K562 (cell line): ENCODE measurements around the gene PRKACA. TPM values are rescaled to one million over a fixed set of nuclear protein-coding genes. Genes with fewer than 3 reads are reported as not detected.

Experiments used
- ATAC-seq: fragments of 200-7000 bp; cut with Tn5 transposase; 3 replicates; pipeline ENCODE4 v1.9.1; 2020; ENCODE audit warnings: moderate library complexity
- BruUV-seq: library from RNA; stranded (reverse); fragments of 400-500 nt; replicated peaks from 2 replicates; lab custom pipeline; 2021; lab: Mats Ljungman, UMichigan
- CTCF ChIA-PET: fragments of 300-600 bp; formaldehyde crosslinking; extraction: SDS; loops from one replicate; lab custom pipeline; 2021; ENCODE audit warnings: low intra/inter-chr PET ratio; lab: Yijun Ruan, JAX
- POLR2A ChIA-PET: fragments of 300-600, 350-650 bp; sonication (Branson Sonifier 250); formaldehyde crosslinking; extraction: SDS; loops from one replicate; lab custom pipeline; 2021; ENCODE audit warnings: antibody characterized with exemption, inconsistent platforms; lab: Yijun Ruan, JAX
- DNase-seq, 4 experiments: peaks; one replicate each; pipeline versions ENCODE4 v3.0.0 to v3.0.0-alpha.2; 2011 to 2018; ENCODE audit warnings: low spot score in 3 of 4, mixed read lengths in 3 of 4; ENCODE audit errors: extremely low read depth in 1 of 4
- FAIRE-seq: peaks from 2 replicates; lab custom pipeline; 2011; peaks lifted over from hg19 to GRCh38; lab: Jason Lieb, UNC
- H2AFZ ChIP-seq: 2 replicates; pipeline ENCODE4 v1.6.0; 2011; ENCODE audit warnings: low read depth, low read length, control low read depth, inconsistent platforms
- H3K27ac ChIP-seq: fragments of 200-600 bp; 3 replicates; pipeline ENCODE4 v1.8.0; 2011; ENCODE audit warnings: low read depth, mild to moderate bottlenecking, control low read depth, inconsistent platforms, low read length, moderate library complexity, mixed read lengths; ENCODE audit errors: extremely low read depth
- H3K27me3 ChIP-seq, 2 experiments: fragments of 300-600 bp in 1 of 2; 2 replicates in 1 of 2; 3 replicates in 1 of 2; pipeline versions ENCODE4 v1.6.0 to v1.8.0; 2011; ENCODE audit warnings: inconsistent platforms in 2 of 2, low read length in 2 of 2, mild to moderate bottlenecking in 1 of 2, mixed read lengths in 1 of 2, moderate library complexity in 1 of 2; ENCODE audit not compliant: control insufficient read depth in 2 of 2, insufficient read depth in 2 of 2
- H3K36me3 ChIP-seq: fragments of 300-600 bp; 3 replicates; pipeline ENCODE4 v1.8.0; 2011; ENCODE audit warnings: mild to moderate bottlenecking, low read length, inconsistent platforms; ENCODE audit not compliant: control insufficient read depth, insufficient read depth
- H3K4me1 ChIP-seq, 2 experiments: fragments of 200-600 bp in 1 of 2; replicated peaks in 1 of 2; 2 replicates in 1 of 2; 3 replicates in 1 of 2; pipeline versions ENCODE4 v1.5.1 to v1.8.0; 2011; ENCODE audit warnings: inconsistent platforms in 2 of 2, low read length in 2 of 2, mild to moderate bottlenecking in 1 of 2, mixed read lengths in 1 of 2, moderate library complexity in 1 of 2; ENCODE audit not compliant: control insufficient read depth in 2 of 2, insufficient read depth in 2 of 2
- H3K4me2 ChIP-seq: 2 replicates; pipeline ENCODE4 v1.6.1; 2011; ENCODE audit warnings: low read length, control low read depth, inconsistent platforms, mixed read lengths; ENCODE audit not compliant: insufficient read depth
- H3K4me3 ChIP-seq: fragments of 200-600 bp; sonication (generic), shearing (Covaris generic); 2 replicates; pipeline ENCODE4 v1.5.1; 2016; ENCODE audit warnings: control low read depth, inconsistent platforms
- H3K79me2 ChIP-seq: fragments of 200-600 bp; 3 replicates; pipeline ENCODE4 v1.8.0; 2011; ENCODE audit warnings: low read length, inconsistent platforms; ENCODE audit not compliant: control insufficient read depth, insufficient read depth
- H3K9ac ChIP-seq, 2 experiments: 2 replicates each; pipeline versions ENCODE4 v1.6.0 to v1.6.1; 2011; ENCODE audit warnings: low read depth in 2 of 2, low read length in 2 of 2, control low read depth in 1 of 2, inconsistent platforms in 1 of 2, mild to moderate bottlenecking in 1 of 2, mixed read lengths in 1 of 2; ENCODE audit not compliant: insufficient read depth in 1 of 2
- H3K9me1 ChIP-seq: one replicate; pipeline ENCODE4 v1.6.0; 2011; ENCODE audit warnings: inconsistent platforms, mild to moderate bottlenecking, low read length, moderate library complexity; ENCODE audit not compliant: control insufficient read depth, insufficient read depth
- H3K9me3 ChIP-seq: replicated peaks from 2 replicates; pipeline ENCODE4 v1.5.1; 2011; ENCODE audit warnings: low read depth, low read length, inconsistent platforms; ENCODE audit not compliant: control insufficient read depth, insufficient read depth
- H4K20me1 ChIP-seq: replicated peaks from 2 replicates; pipeline ENCODE4 v1.6.1; 2011; ENCODE audit warnings: low read length, inconsistent platforms, mixed read lengths; ENCODE audit not compliant: control insufficient read depth, insufficient read depth
- COPS2 ChIP-seq: fragments of 450-650 bp; conservative IDR thresholded peaks from 2 replicates; pipeline ENCODE4 v1.6.1; 2016; ENCODE audit warnings: mild to moderate bottlenecking, moderate library complexity
- FOSL1 ChIP-seq: fragments of 200-800 bp; sonication (Bioruptor generic); conservative IDR thresholded peaks from 2 replicates; pipeline ENCODE4 v1.6.1; 2016; ENCODE audit warnings: missing genetic modification characterization, missing compliant biosample characterization
- PCBP1 ChIP-seq: fragments of 200-400 bp; formaldehyde crosslinking; IDR thresholded peaks from 2 replicates; pipeline ENCODE4 v1.6.1; 2018; ENCODE audit warnings: mild to moderate bottlenecking, low read depth, low read length; ENCODE audit not compliant: poor library complexity, severe bottlenecking
- ZC3H8 ChIP-seq: fragments of 450-650 bp; IDR thresholded peaks from 2 replicates; pipeline ENCODE4 v1.6.1; 2017
- ZNF584 ChIP-seq: fragments of 200-800 bp; sonication (Bioruptor generic); IDR thresholded peaks from 2 replicates; pipeline ENCODE4 v1.6.1; 2016; ENCODE audit warnings: low read depth, mild to moderate bottlenecking, missing genetic modification characterization, missing compliant biosample characterization
- WGBS: fragments of 100-300 bp; shearing (Covaris generic); methylation state at CpG from one replicate; pipeline ENCODE4 v1.1.6; 2016; ENCODE audit warnings: low coverage, mixed read lengths; ENCODE audit not compliant: insufficient coverage; ENCODE audit errors: missing lambda C conversion rate; 5-methylcytosine and 5-hydroxymethylcytosine counted together
- in situ Hi-C: fragments of 300-500 bp; cut with MboI; formaldehyde crosslinking; loops from 4 replicates; pipeline ENCODE4 v1.15.0; 2018; ENCODE audit warnings: inconsistent platforms, mixed read lengths
- intact Hi-C: fragments of 100-400 bp; cut with micrococcal nuclease; formaldehyde crosslinking; loops from 2 replicates; pipeline ENCODE4 v1.14.2; 2022
- polyA plus RNA-seq, 8 experiments: library from polyadenylated mRNA; depleted of rRNA in 4 of 8; stranded (reverse) in 5 of 8; unstranded in 3 of 8; fragments of >200 nt; fragmentation: Nextera tagmentation in 2 of 8; fragmentation: Illumina TruSeq in 1 of 8; extraction: Ambion mirVana in 2 of 8; extraction: Trizol in 1 of 8; gene quantifications; 2 replicates each; pipeline versions ENCODE4 v1.2.1 to v1.2.3, GENCODE V29; 2011 to 2014; ENCODE audit warnings: inconsistent platforms in 1 of 8, missing spikeins in 1 of 8
- total RNA-seq, 7 experiments: library from RNA; depleted of rRNA in 6 of 7; stranded (reverse); fragments of >200 nt in 6 of 7; fragmentation: Illumina TruSeq in 2 of 7; extraction: Trizol in 2 of 7; gene quantifications; 2 replicates each; pipeline versions ENCODE4 v1.2.1 to v1.2.3, GENCODE V29; 2011 to 2021; ENCODE audit warnings: low replicate concordance in 1 of 7
- TF ChIP-seq, protein P1 (sequence below): fragments of 150-350 bp; conservative IDR thresholded peaks from 2 replicates; pipeline ENCODE4 v1.6.1; 2014; ENCODE audit warnings: low read length
- TF ChIP-seq, protein P2 (sequence below), 2 experiments: fragments of 450-650 bp; IDR thresholded peaks; 2 replicates each; pipeline ENCODE4 v1.6.1; 2018; ENCODE audit warnings: mild to moderate bottlenecking in 2 of 2, low read depth in 1 of 2; ENCODE audit not compliant: partially characterized antibody in 2 of 2

The PRKACA gene
- total and polyA plus RNA-seq, 9 of the 15 experiments (the other 6 are each of a cell fraction or from before 2014, with no cell fraction given), result 1.2 to 63.1 (median 13.0) TPM

DNA sequence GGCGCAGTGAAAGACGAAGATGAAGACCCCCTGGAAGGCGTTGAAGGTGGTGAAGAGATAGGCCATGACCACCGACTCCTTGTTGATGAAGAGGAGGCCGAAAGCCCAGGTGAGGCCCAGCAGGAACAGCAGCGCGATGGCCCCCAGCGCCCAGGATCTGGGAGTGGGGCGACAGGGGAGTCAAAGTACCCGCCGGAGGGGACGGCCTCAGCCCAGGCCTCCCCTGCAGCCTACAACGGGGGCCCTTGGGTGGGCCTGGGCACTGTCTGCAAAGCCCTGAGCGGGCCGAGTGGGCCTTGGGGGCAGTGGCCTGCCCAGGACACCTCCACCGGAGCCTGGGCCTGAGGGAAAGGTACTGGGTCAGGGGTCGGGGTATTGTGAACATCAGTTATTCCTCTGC is 37.8 kb upstream of the PRKACA start (continued):
- no peak for TF ChIP-seq FOSL1

DNA sequence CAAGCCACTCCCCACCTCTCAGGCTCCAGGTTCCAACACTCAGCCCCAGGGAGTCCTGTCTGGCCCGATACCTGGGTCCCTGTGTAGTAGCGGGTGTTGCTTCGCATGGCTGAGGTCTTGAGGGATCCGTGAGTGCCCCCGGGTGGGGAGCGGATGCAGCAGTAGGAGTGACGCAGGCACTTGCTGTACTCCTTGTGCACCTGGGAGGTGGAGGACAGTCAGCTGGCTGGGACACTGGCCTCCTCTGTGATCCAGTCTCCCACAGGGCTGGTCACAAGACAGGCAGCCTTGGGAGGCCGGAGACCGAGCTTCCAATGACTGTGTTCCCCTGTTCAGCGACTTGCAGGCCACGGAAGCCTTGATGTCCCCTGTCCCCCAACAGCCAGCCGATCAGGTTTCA is 35.2 kb upstream of the PRKACA start:
- no peaks in the 10 kb centered on the region for H3K27me3 ChIP-seq
- intact Hi-C loops (no loop called here), in situ Hi-C loops (no loop called here)
- peaks cover 7% of the 10 kb centered on the region for H3K9me1 ChIP-seq
- H3K4me3 ChIP-seq, result no peak overlapping the region
- CTCF ChIA-PET, result no interaction called here
- no peak overlapping the region for H2AFZ ChIP-seq
- 84% methylated on average over 12 of the region's 12 CpGs for WGBS
- no peak for FAIRE-seq
- no peak overlapping the region for H3K4me2 ChIP-seq
- no peak for ATAC-seq
- TF ChIP-seq PCBP1, result no peak
- TF ChIP-seq, protein P1, sequence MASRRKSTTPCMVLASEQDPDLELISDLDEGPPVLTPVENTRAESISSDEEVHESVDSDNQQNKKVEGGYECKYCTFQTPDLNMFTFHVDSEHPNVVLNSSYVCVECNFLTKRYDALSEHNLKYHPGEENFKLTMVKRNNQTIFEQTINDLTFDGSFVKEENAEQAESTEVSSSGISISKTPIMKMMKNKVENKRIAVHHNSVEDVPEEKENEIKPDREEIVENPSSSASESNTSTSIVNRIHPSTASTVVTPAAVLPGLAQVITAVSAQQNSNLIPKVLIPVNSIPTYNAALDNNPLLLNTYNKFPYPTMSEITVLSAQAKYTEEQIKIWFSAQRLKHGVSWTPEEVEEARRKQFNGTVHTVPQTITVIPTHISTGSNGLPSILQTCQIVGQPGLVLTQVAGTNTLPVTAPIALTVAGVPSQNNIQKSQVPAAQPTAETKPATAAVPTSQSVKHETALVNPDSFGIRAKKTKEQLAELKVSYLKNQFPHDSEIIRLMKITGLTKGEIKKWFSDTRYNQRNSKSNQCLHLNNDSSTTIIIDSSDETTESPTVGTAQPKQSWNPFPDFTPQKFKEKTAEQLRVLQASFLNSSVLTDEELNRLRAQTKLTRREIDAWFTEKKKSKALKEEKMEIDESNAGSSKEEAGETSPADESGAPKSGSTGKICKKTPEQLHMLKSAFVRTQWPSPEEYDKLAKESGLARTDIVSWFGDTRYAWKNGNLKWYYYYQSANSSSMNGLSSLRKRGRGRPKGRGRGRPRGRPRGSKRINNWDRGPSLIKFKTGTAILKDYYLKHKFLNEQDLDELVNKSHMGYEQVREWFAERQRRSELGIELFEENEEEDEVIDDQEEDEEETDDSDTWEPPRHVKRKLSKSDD, result no peak
- TF ChIP-seq COPS2, result no peak
- TF ChIP-seq, protein P2, sequence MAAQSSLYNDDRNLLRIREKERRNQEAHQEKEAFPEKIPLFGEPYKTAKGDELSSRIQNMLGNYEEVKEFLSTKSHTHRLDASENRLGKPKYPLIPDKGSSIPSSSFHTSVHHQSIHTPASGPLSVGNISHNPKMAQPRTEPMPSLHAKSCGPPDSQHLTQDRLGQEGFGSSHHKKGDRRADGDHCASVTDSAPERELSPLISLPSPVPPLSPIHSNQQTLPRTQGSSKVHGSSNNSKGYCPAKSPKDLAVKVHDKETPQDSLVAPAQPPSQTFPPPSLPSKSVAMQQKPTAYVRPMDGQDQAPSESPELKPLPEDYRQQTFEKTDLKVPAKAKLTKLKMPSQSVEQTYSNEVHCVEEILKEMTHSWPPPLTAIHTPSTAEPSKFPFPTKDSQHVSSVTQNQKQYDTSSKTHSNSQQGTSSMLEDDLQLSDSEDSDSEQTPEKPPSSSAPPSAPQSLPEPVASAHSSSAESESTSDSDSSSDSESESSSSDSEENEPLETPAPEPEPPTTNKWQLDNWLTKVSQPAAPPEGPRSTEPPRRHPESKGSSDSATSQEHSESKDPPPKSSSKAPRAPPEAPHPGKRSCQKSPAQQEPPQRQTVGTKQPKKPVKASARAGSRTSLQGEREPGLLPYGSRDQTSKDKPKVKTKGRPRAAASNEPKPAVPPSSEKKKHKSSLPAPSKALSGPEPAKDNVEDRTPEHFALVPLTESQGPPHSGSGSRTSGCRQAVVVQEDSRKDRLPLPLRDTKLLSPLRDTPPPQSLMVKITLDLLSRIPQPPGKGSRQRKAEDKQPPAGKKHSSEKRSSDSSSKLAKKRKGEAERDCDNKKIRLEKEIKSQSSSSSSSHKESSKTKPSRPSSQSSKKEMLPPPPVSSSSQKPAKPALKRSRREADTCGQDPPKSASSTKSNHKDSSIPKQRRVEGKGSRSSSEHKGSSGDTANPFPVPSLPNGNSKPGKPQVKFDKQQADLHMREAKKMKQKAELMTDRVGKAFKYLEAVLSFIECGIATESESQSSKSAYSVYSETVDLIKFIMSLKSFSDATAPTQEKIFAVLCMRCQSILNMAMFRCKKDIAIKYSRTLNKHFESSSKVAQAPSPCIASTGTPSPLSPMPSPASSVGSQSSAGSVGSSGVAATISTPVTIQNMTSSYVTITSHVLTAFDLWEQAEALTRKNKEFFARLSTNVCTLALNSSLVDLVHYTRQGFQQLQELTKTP (IDR thresholded peaks at IDR 0.05; ENCODE audit: low read depth in 1 of 2, partially characterized antibody in 2 of 2), result no peak
- no peak for TF ChIP-seq ZNF584
- no peak for TF ChIP-seq ZC3H8
- peaks cover 3 to 30% of the 10 kb centered on the region in 2 experiments; a peak in 3 of 5 replicates for H3K4me1 ChIP-seq
- POLR2A ChIA-PET, result interaction anchor here (0.8 kb wide), 1 partner anchor 39 kb away, joined by 4 read pairs; no protein-coding TSS in a partner anchor
- DNase-seq, result no peak
- peaks cover 47% of the 10 kb centered on the region; the same call in 2 of the 3 replicates for H3K36me3 ChIP-seq
- no TSS peak for BruUV-seq
- no peak overlapping the region for H3K27ac ChIP-seq
- H3K9ac ChIP-seq, result no peak overlapping the region
- peaks cover 4% of the 10 kb centered on the region; the same call in 1 of the 3 replicates for H3K79me2 ChIP-seq
- peaks cover 18% of the 10 kb centered on the region; the same call in 1 of the 2 replicates for H4K20me1 ChIP-seq
- H3K9me3 ChIP-seq, result no peaks in the 10 kb centered on the region
